ENCODE measurements around the gene DYNC1LI2.
A peak's percentile ranks its signal among the peaks of the same experiment; 100 is the strongest.

DYNC1LI2 gene

DNA sequence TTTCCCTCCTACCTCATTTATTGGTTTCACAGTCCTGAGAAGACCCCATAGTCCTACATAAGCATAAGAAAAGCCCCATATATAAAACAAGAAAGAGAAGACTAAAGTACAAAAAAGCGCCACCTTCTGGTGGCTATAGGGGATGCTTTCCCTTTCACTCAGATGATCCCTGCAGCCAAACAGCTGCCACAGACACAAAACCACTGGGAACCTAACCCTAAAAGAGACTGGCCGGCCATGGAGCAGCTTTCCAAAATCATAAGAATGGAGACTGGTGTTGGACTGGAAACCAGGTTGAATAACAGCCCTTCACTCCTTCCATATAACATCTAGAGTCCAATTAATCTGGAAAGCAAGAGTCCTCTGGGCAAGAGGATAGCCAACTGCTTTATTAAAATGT is 11.4 kb downstream of the DYNC1LI2 start:
- peak; percentile 43 for DNase-seq (ENCODE audit: low read depth)

- DNase-seq (ENCODE audit: low read depth), result no peak
These were observed 15.5 kb downstream of the DYNC1LI2 start for GRCh38 chr16:66735891-66736290.

DNA sequence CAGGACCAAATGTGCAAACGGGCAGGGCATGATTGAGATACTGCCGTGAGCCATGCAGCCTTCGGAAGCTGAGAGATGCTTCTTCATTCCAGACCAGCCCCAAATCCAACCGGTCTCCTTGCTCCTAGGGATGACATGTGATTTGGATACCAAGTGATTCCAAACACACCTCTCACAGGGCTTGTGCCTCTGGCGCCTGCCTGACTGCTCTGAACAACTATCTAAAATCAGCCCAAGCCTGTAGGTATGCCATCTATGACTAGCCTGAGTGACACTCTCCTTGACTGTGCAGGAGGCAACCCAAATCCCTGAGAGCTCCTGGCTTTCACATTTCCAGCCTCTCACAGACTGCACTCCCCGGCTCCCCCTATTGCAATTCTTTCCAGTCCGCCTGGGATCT is 20.3 kb downstream of the DYNC1LI2 start:
- DNase-seq (ENCODE audit: low read depth), result no peak

DNA sequence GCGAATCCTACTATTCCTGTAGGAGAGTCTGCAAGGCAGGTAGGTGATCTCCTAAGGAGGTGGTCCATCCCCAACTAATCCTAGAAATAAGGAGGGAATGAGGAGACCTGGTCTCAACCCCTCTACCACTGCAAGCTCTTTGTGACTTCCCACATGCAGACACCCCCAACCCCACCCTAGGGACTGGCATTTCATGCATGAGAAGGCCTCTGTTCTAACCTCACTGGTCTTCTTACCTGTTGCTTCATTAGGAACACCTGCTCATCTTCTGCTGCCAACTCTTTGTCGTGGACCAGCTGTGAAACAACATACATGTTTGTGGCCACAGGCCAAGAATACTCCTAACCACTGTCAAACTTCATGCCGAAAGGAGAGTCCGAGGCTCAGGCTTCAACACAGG is 22.6 kb downstream of the DYNC1LI2 start:
- DNase-seq (ENCODE audit: low read depth), result no peak

DNA sequence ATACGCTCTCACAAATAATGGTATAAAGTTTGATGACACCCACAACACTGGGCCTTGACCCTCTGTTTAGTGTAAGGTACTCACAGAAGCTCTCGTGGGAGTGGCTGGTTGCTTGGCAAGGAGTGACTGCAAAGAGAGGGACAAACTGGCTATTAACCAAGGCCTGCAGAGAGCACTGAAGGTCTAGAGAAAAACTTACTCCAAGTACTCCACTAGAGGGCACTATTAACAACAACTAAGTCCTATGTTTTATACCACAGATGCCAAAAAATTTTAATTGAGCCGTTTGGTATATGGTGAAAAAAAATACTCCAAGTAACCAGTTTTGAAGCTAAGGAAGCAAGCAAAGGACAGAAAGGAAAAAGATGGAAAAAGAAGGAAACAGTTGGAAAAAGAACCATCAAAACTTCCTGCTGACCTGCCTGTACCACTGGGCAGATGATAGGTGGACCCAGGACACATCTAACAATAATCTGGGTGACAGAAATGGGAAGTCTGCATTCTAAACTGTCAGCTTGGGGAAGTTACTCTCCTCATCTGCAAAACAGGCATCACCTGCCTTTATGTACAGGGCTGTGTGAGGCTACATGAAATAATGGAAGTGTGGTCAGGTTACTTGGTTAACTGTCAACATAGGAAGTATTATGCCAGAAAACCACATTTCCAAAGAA is 23.2 kb downstream of the DYNC1LI2 start:
- peak; percentile 67 for DNase-seq (ENCODE audit: low read depth)

- DNase-seq (ENCODE audit: low read depth), result peak; percentile 45
These were observed 30.6 kb downstream of the DYNC1LI2 start for GRCh38 chr16:66720766-66721165.

DNA sequence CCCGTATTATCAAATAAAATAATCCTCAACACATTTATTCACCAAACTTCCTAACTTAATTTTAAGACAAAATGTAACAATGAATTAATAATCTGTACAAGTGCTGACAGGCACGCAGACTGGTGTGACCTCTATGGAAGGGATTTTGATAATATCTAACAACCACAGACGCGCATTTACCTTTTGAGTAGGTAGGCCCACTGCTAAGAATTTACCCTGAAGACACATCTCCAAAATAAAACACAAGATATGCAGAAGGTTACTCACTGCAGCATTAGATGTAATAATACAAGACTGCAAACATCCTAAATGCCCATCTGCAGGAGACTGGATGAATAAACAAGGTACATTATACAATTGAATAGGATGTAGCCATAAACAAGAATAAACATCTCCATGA is 32.2 kb downstream of the DYNC1LI2 start:
- DNase-seq (ENCODE audit: low read depth), result no peak

DNA sequence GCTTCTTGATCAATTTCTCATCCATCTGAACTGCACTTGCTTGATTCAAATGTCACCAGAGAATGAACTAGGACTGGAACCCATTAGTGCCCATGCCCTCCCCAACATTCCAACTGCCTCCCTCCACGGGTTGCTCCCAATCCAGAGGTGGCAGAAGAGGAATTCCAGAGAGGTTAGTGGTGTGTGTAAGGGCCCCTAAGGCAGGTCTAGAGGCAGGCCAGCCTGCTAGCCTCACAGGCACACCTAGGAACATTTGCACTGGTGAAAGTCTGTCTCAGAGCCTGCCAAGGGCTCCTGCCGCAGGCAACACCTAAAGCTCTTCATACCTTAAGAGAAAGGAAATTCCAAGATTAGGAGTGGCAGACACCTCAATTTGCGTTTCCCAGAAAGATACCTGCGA is 33.6 kb downstream of the DYNC1LI2 start:
- no peak for DNase-seq (ENCODE audit: low read depth)

- peak; percentile 62 for DNase-seq (ENCODE audit: low read depth)
These were observed 34.2 kb downstream of the DYNC1LI2 start for GRCh38 chr16:66717112-66717675.

DNA sequence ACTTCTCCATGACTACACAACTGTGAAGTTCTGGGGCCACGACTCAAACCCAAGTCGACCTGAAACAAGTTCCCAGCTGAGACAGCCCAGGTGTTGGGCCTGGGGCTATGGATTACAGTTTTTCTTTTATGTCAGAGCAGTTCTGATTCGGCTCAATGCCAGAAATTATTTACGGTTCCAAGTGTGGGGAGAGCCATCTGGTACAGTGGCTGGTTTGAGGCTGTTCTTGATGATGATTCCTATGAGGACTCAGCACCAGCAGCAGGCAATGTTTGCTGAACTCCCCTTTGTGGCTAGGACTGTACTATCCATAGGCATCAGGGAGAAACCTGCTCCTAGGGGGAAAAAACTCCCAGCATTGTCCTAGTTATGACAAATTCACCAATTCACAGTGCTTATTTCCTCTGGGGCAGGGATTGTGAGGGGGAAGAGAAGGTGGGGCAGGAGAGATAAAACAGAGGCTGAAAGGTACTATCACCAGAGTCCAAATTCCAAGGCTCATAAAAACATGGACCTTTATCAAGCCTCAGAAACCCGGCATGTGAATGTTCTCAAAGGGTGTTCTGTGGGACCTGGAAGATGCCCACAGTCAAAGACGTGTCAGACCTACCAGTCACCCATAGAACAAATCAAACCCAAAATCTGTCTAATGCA is 36.6 kb downstream of the DYNC1LI2 start:
- no peak for DNase-seq (ENCODE audit: low read depth)

DNA sequence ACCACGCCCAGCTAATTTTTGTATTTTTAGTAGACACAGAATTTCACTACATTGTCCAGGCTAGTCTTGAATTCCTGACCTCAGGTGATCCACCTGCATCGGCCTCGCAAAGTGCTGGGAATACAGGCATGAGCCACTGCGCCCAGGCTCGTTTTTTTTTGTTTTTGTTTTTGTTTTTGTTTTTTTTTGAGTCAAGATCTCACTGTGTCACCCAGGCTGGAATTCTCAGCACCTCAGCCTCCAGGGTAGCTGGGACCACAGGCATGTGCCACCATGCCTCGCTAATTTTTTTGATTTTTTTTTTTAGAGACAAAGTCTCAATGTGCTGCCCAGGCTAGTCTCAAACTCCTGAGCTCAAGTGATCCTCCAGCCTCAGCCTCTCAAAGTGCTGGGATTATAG is 37.3 kb downstream of the DYNC1LI2 start:
- no peak for DNase-seq (ENCODE audit: low read depth)

DNA sequence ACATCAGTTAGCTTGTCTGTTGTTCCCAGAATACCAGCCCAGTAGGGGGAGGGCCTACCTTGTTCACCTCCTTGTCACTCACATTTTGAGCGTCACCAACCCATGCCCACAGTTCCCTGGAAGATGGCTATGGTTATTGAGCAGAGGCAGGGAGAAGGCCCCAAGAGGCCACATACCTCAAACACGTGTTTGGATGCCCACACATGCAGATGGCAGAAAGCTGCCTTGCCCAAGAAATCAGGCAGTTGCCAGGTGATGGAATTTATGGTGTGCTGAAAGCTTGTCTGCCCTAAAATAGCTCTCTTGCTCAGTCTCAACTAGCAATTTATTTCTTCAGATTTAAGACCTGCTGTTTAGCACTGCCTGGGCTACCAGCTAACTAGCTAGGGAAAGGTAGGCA is 38.3 kb downstream of the DYNC1LI2 start:
- no peak for DNase-seq (ENCODE audit: low read depth)

DNA sequence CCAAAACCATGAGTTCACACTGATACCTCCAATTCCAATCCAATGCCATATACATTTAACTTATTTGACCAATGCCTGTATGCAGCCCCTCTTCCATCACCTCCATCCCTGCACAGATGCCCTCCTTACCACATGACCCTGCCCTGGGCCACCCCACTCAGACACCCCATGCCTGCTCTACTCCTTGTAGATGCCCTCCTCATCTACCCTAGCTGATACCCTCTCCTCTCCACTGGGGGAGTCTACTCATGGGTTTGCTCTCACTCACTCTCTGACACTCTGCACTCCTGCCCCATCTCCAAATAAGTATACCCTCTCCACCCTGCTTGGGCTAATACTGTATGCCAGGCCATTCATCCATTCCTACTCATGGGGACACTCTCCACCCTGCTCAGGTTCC is 38.9 kb downstream of the DYNC1LI2 start:
- DNase-seq (ENCODE audit: low read depth), result no peak

- DNase-seq (ENCODE audit: low read depth), result no peak
These were observed 39.8 kb downstream of the DYNC1LI2 start for GRCh38 chr16:66711581-66711980.

DNA sequence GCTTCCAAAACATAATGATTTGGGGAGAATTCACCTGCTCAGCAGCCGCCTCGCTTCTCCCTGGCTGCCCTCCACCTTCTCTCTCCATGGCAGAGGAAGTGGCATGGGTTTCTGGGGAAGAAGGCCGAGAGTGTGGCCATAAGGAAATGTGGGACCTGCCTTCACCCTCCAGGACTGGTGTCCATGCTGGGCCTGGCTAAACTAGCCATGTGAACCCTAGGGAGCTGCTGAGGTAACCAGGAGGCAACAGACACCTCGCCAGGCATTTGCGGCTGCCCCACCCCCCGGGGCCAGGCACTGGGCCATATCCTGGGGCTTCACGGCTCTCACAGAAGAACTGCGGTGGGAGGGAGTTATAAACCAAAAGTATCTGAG is 44.9 kb downstream of the DYNC1LI2 start:
- DNase-seq (ENCODE audit: low read depth), result no peak

- no peak for DNase-seq (ENCODE audit: low read depth)
These were observed 45.5 kb downstream of the DYNC1LI2 start for GRCh38 chr16:66705790-66706505.

DNA sequence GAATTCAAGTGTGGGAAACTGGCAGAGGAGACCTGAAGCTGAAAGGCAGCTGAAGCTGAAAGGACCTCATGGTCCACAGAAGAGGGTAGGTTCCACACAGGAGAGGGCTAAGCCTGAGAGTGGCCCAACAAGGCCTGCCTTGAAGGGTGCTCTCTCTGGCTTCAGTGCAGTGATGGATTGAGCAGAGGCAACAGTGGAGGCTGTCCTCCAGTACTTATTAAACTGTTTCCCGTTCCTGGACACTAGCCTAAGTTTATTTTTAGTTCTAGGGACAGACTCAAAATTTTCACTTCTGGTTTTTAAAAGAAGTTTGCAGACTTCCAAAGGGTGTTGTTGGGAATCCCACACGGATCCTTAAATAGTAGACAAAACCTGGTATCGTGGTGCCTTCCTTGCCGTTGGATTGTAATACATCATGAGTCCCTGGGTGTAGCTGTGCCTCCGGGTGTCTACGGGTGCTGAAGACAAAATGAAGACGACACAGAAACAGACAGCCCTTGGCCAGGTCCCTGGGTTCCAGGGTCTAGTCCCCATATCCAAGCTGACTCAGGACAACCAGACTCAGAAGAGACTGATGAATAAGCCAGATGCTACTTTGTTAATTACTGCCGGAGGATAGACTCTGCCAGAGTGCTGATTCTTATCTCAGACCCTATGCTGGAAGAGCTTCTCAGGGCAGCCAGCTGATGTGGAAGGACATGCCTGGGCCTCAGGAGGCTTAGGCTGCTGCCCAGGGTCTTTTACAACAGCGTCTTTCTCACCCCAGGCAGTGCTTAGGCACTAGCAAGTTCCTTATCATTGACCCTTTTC is 47.8 kb downstream of the DYNC1LI2 start:
- no peak for DNase-seq (ENCODE audit: low read depth)

DNA sequence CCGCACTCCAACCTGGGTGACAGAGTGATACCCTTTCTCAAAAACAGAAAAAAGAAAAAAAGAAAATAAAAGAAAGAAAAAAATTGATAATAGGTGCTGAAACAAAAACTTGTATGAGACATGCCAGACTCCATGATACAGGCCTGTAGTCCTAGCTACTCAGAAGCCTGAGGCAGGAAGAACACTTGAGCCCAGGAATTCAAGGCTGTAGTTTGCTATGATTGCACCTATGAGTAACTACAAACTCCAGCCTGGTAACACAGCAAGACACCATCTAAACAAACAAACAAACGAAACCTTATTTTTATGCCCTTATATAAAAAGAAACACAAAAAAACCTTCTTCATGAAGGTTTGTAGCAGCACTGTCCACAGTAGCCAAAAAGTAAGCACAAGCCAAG is 49.9 kb downstream of the DYNC1LI2 start:
- DNase-seq (ENCODE audit: low read depth), result no peak

GRCh38 chr16:66701026-66701425 is 50.4 kb downstream of the DYNC1LI2 start:
- peak; percentile 47 for DNase-seq (ENCODE audit: low read depth)

DNA sequence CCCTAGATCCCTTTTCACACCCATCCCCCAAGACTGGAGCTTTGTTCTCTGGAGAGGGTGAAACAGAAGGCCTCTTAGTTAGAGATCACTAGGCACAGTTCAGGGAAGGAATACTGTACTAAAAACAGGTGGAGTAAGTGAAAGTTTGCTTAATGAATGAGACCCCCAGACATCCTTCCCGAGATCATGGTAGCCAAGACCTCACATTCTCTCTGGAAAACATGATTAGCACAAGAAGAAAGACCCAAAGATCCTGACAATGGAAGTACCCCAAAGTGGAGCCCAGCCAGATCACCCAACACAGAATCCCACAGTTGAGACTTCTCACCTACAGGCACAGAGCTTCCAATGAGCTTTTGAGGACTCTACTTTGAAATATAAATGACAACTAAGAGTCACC is 51.5 kb downstream of the DYNC1LI2 start:
- DNase-seq (ENCODE audit: low read depth), result no peak

DNA sequence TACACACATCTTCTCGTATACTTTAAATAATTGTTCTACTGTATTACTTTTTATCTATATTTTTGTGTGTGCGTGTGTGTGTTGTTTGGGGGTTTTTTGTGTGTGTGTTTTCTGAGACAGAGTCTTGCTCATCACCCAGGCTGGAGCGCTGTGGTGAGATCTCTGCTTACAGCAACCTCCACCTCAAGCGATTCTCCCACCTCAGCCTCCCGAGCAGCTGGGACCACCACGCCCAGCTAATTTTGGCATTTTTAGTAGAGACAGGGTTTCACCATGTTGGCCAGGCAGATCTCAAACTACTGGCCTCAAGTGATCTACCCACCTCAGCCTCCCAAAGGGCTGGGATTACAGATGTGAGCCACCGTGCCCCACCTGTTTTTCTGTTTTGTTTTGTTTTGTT is 53.4 kb downstream of the DYNC1LI2 start:
- DNase-seq (ENCODE audit: low read depth), result no peak

Measured in iris pigment epithelial cell (primary cell).